KMS-11 (cell line): Measurements from ENCODE around the gene TBC1D4.
"Not testable (repeated sequence)": the region's sequence is repeated elsewhere in the genome, so short reads cannot be mapped to it uniquely, and the experiment has no call there.

Experiments used
- H2AFZ ChIP-seq: fragments of 200-600 bp; sonication (generic); 2 replicates; pipeline ENCODE4 v1.6.1; 2016; ENCODE audit warnings: antibody characterized with exemption, mixed run types, low read depth
- H3K27ac ChIP-seq: fragments of 200-600 bp; sonication (generic); 2 replicates; pipeline ENCODE4 v1.6.1; 2016; ENCODE audit warnings: mild to moderate bottlenecking, mixed run types
- H3K27me3 ChIP-seq: fragments of 200-600 bp; sonication (generic); 2 replicates; pipeline ENCODE4 v1.6.1; 2017; ENCODE audit warnings: mild to moderate bottlenecking, low read depth, mixed run types, moderate library complexity; ENCODE audit not compliant: insufficient read depth
- H3K36me3 ChIP-seq: fragments of 200-600 bp; sonication (generic); 2 replicates; pipeline ENCODE4 v1.6.1; 2017; ENCODE audit warnings: mild to moderate bottlenecking, mixed run types; ENCODE audit not compliant: insufficient read depth
- H3K4me1 ChIP-seq: fragments of 200-600 bp; sonication (generic); 2 replicates; pipeline ENCODE4 v1.6.1; 2016; ENCODE audit warnings: mild to moderate bottlenecking, low read depth, mixed run types; ENCODE audit not compliant: poor library complexity, severe bottlenecking
- H3K4me2 ChIP-seq: fragments of 200-600 bp; sonication (generic); 2 replicates; pipeline ENCODE4 v1.7.0; 2016; ENCODE audit warnings: mild to moderate bottlenecking, mixed run types
- H3K4me3 ChIP-seq: fragments of 200-600 bp; sonication (generic); IDR thresholded peaks from 2 replicates; pipeline ENCODE4 v1.6.1; 2017; ENCODE audit warnings: low read depth, low read length, mixed read lengths; ENCODE audit not compliant: insufficient read depth
- H3K79me2 ChIP-seq: fragments of 200-600 bp; sonication (generic); 2 replicates; pipeline ENCODE4 v1.6.1; 2016; ENCODE audit warnings: low read depth, mixed run types; ENCODE audit not compliant: insufficient read depth
- H3K9ac ChIP-seq: fragments of 200-600 bp; sonication (generic); 2 replicates; pipeline ENCODE4 v1.6.1; 2016; ENCODE audit warnings: mild to moderate bottlenecking, mixed run types
- H4K20me1 ChIP-seq: fragments of 200-600 bp; sonication (generic); 2 replicates; pipeline ENCODE4 v1.6.1; 2016; ENCODE audit warnings: mild to moderate bottlenecking, mixed run types; ENCODE audit not compliant: insufficient read depth
- CTCF ChIP-seq: fragments of 200-600 bp; sonication (generic); conservative IDR thresholded peaks from 2 replicates; pipeline ENCODE4 v1.6.1; 2017; ENCODE audit warnings: low read depth, mild to moderate bottlenecking, antibody characterized with exemption, low read length, moderate library complexity, mixed read lengths

The TBC1D4 gene

DNA sequence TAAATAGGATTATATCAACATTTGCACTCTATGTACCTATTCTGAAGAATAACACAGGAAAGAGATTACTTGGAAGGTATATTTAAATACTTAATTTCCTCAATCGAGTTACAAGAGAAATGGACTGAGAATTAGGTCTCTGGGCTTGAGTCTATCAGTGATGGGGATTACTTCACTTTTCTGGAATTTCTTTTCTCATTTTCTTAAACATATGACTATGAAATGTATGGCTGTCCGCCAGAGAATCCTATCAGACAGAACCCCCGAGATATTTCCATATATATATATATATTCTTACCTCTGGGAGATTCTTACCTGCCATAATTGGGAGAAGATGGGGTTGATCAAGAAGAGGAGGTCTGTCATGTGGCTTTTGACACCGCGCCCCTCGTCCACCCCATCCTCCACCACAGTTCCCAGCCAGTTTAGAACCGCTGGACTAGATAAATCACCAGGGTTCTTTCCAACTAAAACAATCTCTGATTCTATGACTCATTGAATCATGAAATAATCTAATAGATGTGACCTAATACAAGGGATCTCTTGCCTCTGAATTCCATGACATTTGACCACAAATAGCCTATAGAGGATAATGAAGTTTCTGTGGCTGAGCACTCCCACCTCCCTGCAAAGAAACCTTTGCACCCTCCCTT, 231.3 kb downstream of the TBC1D4 start:
- no peaks in the 10 kb centered on the region for H3K4me1 ChIP-seq
- no peaks in the 10 kb centered on the region for H3K36me3 ChIP-seq
- no peak overlapping the region for H3K4me2 ChIP-seq
- H2AFZ ChIP-seq = no peak overlapping the region
- no peak overlapping the region for H3K9ac ChIP-seq
- H3K27me3 ChIP-seq = no peaks in the 10 kb centered on the region
- H3K4me3 ChIP-seq = no peak overlapping the region
- no peaks in the 10 kb centered on the region for H4K20me1 ChIP-seq
- H3K27ac ChIP-seq = no peak overlapping the region
- TF ChIP-seq CTCF = no peak
- no peaks in the 10 kb centered on the region for H3K79me2 ChIP-seq

DNA sequence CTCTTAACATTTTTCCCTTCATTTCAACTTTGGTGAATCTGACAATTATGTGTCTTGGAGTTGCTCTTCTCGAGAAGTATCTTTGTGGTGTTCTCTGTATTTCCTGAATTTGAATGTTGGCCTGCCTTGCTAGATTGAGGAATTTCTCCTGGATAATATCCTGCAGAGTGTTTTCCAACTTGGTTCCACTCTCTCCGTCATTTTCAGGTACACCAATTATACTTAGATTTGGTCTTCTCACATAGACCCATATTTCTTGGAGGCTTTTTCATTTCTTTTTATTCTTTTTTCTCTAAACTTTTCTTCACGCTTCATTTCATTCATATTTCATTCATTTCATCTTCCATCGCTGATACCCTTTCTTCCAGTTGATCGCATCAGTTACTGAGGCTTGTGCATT, 236.4 kb downstream of the TBC1D4 start:
- not testable (repeated sequence) for H3K4me1 ChIP-seq, H4K20me1 ChIP-seq, H2AFZ ChIP-seq, H3K4me2 ChIP-seq, H3K9ac ChIP-seq, H3K4me3 ChIP-seq, H3K79me2 ChIP-seq, H3K27ac ChIP-seq, H3K36me3 ChIP-seq, H3K27me3 ChIP-seq

DNA sequence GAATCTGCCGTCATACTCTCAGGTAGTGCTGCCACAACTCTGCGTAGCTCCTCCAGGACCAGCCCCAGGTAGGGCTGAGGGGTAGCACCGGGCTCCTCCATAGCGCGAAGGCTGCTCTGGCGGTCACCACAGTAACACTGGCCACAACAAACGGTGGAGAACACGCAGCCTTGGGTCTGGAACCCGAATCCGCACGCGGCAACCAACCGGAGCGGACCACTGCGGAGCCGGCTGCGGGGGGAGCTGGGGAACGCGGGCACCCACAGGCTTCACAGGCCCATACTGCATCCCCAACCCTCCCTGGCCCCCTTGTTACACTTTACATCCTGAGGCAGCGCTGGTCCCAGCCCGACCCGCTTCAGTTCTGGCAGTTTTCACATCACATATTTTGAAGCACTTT, 241.7 kb downstream of the TBC1D4 start:
- H3K4me2 ChIP-seq, H4K20me1 ChIP-seq, H2AFZ ChIP-seq, H3K9ac ChIP-seq, H3K4me1 ChIP-seq, H3K36me3 ChIP-seq, H3K4me3 ChIP-seq, H3K27me3 ChIP-seq, H3K79me2 ChIP-seq, H3K27ac ChIP-seq: not testable (repeated sequence)

DNA sequence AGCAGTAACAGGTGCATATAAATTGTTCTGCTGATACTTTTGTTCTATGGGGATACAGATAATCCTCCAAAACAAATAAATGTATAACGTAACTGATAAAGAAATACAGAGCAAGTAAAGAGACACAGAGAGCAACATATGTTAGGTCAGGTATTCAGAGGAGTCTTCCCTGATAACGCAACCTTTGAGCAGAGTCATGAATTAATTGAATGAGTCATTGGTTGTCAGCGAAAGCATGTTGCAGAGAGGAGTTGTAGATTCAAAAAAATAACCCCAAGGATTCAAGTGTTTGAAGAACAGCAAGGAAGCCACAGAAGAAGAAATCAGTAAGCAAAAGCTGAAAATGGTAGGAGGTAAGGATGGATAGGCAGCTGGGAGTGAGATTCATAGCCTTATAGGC, 245.2 kb downstream of the TBC1D4 start:
- Histone ChIP-seq H2AFZ (no peak overlapping the region), H3K4me1 (no peaks in the 10 kb centered on the region), H3K4me3 (no peak overlapping the region), H4K20me1 (no peaks in the 10 kb centered on the region), H3K4me2 (no peak overlapping the region), H3K27me3 (no peaks in the 10 kb centered on the region), H3K79me2 (no peaks in the 10 kb centered on the region), H3K27ac (no peak overlapping the region), H3K9ac (no peak overlapping the region), H3K36me3 (no peaks in the 10 kb centered on the region)
- no peak for TF ChIP-seq CTCF
